ENCODE data around the gene UTS2B. TPM values are rescaled to one million over a fixed set of nuclear protein-coding genes. Genes with fewer than 3 reads are reported as not detected.

The UTS2B gene
- total RNA-seq, 2 donors from 2014 or later: not detected

DNA sequence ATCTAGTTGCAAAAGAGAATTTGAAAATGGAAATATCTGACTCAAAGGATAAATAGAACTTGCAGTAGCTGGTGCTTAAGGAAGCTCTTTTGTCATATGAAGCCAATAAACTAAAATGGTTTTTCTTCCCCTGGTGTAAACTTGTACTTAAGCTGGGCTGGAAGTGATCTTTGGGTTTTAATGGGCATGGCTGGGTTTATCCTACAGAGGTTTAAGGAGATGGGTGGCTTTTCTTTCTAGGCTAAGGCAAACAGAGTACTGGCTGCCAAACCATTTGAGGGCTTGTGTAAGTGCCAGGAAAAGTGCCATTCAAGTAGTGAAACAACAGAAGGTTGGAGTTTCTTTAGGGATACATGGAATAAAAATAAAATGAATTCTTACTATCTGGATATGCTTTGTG is 12.1 kb upstream of the UTS2B start:
- H3K27ac Mint-ChIP-seq: no peak overlapping the region
- no peaks in the 10 kb centered on the region for H3K9me3 Mint-ChIP-seq
- peaks cover 6 to 14% of the 10 kb centered on the region in 2 donors for H3K4me1 Mint-ChIP-seq (ENCODE audit: low read depth in 2 of 2)
- H3K36me3 Mint-ChIP-seq: no peaks in the 10 kb centered on the region
- no peak overlapping the region for H3K4me3 Mint-ChIP-seq
- H3K27me3 Mint-ChIP-seq: no peaks in the 10 kb centered on the region
- ATAC-seq: no peak
- no peak for DNase-seq (ENCODE audit: low spot score)

- no peak for ATAC-seq
- H3K27ac Mint-ChIP-seq: no peak overlapping the region
- no peaks in the 10 kb centered on the region for H3K36me3 Mint-ChIP-seq
- H3K4me3 Mint-ChIP-seq: no peak overlapping the region
- H3K4me1 Mint-ChIP-seq (ENCODE audit: low read depth in 2 of 2): peaks cover 6 to 12% of the 10 kb centered on the region in 2 donors
- H3K27me3 Mint-ChIP-seq: no peaks in the 10 kb centered on the region
- H3K9me3 Mint-ChIP-seq: no peaks in the 10 kb centered on the region
- DNase-seq (ENCODE audit: low spot score): no peak
Observed at GRCh38 chr3:191342006-191342405, 11.7 kb upstream of the UTS2B start.

DNA sequence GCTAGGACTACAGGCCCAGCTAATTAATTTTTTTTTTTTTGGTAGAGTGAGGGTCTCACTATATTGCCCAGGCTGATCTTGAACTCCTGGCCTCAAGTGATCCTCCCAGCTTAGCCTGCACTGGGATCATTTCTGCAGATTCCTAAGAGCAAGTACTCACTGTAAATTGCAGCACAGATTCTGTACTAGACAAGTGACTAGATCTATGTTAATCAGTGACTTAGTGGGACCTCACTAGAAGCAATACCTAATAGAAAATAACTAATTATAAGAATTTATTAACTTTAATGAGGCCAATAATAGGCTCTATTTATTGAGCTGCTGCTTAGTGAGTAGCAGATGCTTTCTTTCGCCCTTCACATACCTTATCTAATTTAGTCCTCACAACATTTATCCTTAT is 10.6 kb upstream of the UTS2B start:
- Mint-ChIP-seq H3K9me3 (no peaks in the 10 kb centered on the region), H3K4me1 (ENCODE audit: low read depth in 2 of 2) (peaks cover 6 to 12% of the 10 kb centered on the region in 2 donors), H3K27me3 (no peaks in the 10 kb centered on the region), H3K27ac (no peak overlapping the region), H3K4me3 (no peak overlapping the region), H3K36me3 (no peaks in the 10 kb centered on the region)
- no peak for DNase-seq (ENCODE audit: low spot score)
- no peak for ATAC-seq

GRCh38 chr3:191340351-191340750 is 10.0 kb upstream of the UTS2B start:
- Mint-ChIP-seq H3K27ac (no peak overlapping the region), H3K9me3 (no peaks in the 10 kb centered on the region), H3K36me3 (no peaks in the 10 kb centered on the region), H3K4me1 (ENCODE audit: low read depth in 2 of 2) (peaks cover 5 to 10% of the 10 kb centered on the region in 2 donors), H3K4me3 (no peak overlapping the region), H3K27me3 (no peaks in the 10 kb centered on the region)
- DNase-seq (ENCODE audit: low spot score) (no peak), ATAC-seq (no peak)

DNA sequence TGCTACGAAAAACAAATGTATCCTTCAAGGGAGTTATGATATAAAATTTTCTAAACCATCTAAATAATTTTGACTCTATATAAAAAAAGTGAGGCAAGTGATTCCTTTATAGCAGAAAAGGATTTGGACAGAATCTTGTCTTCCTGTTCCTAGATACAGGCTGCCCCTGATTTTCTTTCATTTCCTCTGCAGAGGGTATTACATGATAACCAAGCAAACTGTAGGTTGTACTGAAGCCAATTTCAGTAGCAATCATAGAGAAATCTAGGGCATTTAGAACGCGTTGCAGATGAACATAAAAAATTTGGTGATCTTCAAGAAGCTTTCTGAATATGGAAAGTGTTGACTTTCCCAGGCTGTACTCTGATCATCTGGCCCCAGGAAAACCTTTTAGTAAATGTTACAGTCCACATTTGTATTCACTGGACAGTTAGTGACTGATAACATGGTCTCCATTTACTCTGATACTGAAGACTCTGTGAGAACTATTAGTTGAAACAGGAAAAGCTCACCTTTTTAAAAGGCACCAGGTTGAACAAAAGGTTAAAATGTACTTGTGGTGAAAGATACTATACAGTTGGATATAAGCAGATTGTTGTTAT is 9.1 kb upstream of the UTS2B start:
- Mint-ChIP-seq H3K27ac (no peak overlapping the region), H3K9me3 (no peaks in the 10 kb centered on the region), H3K4me1 (ENCODE audit: low read depth in 2 of 2) (peaks cover 5 to 7% of the 10 kb centered on the region in 2 donors), H3K36me3 (no peaks in the 10 kb centered on the region), H3K4me3 (no peak overlapping the region), H3K27me3 (no peaks in the 10 kb centered on the region)
- ATAC-seq: no peak
- no peak for DNase-seq (ENCODE audit: low spot score)

GRCh38 chr3:191338177-191338488 is 7.8 kb upstream of the UTS2B start:
- Mint-ChIP-seq H3K27me3 (no peaks in the 10 kb centered on the region), H3K27ac (no peak overlapping the region), H3K4me3 (no peak overlapping the region), H3K9me3 (no peaks in the 10 kb centered on the region), H3K4me1 (ENCODE audit: low read depth in 2 of 2) (peaks cover 0 to 6% of the 10 kb centered on the region in 2 donors), H3K36me3 (no peaks in the 10 kb centered on the region)
- DNase-seq (ENCODE audit: low spot score) (no peak), ATAC-seq (no peak)

- peaks cover 0 to 9% of the 10 kb centered on the region in 2 donors for H3K4me1 Mint-ChIP-seq (ENCODE audit: low read depth in 2 of 2)
- H3K4me3 Mint-ChIP-seq: no peak overlapping the region
- no peak overlapping the region for H3K27ac Mint-ChIP-seq
- no peaks in the 10 kb centered on the region for H3K9me3 Mint-ChIP-seq
- no peaks in the 10 kb centered on the region for H3K27me3 Mint-ChIP-seq
- no peaks in the 10 kb centered on the region for H3K36me3 Mint-ChIP-seq
- no peak for ATAC-seq
- no peak for DNase-seq (ENCODE audit: low spot score)
Observed at GRCh38 chr3:191336833-191337232, 6.5 kb upstream of the UTS2B start.

- H3K27ac Mint-ChIP-seq: no peak overlapping the region
- no peak overlapping the region for H3K4me3 Mint-ChIP-seq
- no peaks in the 10 kb centered on the region for H3K36me3 Mint-ChIP-seq
- peaks cover 16 to 20% of the 10 kb centered on the region in 2 donors for H3K4me1 Mint-ChIP-seq (ENCODE audit: low read depth in 2 of 2)
- DNase-seq (ENCODE audit: low spot score) (no peak), ATAC-seq (no peak)
- no peaks in the 10 kb centered on the region for H3K27me3 Mint-ChIP-seq
- H3K9me3 Mint-ChIP-seq: no peaks in the 10 kb centered on the region
Observed at GRCh38 chr3:191334346-191334893, 4.1 kb upstream of the UTS2B start.

- Mint-ChIP-seq H3K4me3 (no peak overlapping the region), H3K27ac (no peak overlapping the region), H3K36me3 (no peaks in the 10 kb centered on the region), H3K27me3 (no peaks in the 10 kb centered on the region), H3K9me3 (no peaks in the 10 kb centered on the region), H3K4me1 (ENCODE audit: low read depth in 2 of 2) (peaks cover 23 to 26% of the 10 kb centered on the region in 2 donors)
- ATAC-seq (no peak), DNase-seq (ENCODE audit: low spot score) (no peak)
Observed at GRCh38 chr3:191333298-191333880, 3.1 kb upstream of the UTS2B start.

- H3K27ac Mint-ChIP-seq: no peak overlapping the region
- peak overlapping the region; percentile 69 for H3K4me3 Mint-ChIP-seq
- H3K9me3 Mint-ChIP-seq: no peaks in the 10 kb centered on the region
- no peak for DNase-seq (ENCODE audit: low spot score)
- H3K4me1 Mint-ChIP-seq (ENCODE audit: low read depth in 2 of 2): peaks cover 27 to 29% of the 10 kb centered on the region in 2 donors
- H3K27me3 Mint-ChIP-seq: no peaks in the 10 kb centered on the region
- H3K36me3 Mint-ChIP-seq: no peaks in the 10 kb centered on the region
- no peak for ATAC-seq
Observed at GRCh38 chr3:191331388-191331787, 1.1 kb upstream of the UTS2B start.

DNA sequence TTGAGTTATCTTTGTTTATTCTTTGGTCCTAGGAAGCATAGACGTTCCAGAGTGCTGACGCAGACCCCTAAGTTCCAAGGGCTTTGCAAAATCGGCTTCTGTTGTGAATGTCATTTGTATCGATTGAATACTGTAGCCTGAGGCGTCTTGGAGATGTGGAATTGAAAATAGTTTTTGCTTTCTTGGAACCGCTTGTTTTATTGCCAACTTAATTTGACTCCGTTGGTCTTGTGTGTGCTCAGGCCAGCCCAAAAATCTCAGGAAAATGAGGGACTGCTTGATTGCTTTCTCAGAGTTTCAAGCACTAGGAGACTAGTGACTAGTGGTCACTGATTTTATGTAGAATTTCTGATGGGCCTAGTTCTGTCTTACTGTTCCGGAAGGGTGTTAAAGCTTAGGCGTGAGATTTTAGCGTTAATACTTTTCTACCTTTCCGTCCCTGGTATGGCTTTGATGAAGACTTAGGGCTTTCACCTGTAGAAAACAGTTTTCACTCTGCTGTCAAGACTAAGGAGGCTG is 263 bp upstream of the UTS2B start:
- Mint-ChIP-seq H3K4me3 (peak overlapping the region; percentile 69), H3K4me1 (ENCODE audit: low read depth in 2 of 2) (peaks cover 27 to 29% of the 10 kb centered on the region in 2 donors), H3K27me3 (no peaks in the 10 kb centered on the region), H3K36me3 (no peaks in the 10 kb centered on the region), H3K9me3 (no peaks in the 10 kb centered on the region), H3K27ac (peak overlapping the region; percentile 22 to 68)
- DNase-seq (ENCODE audit: low spot score) (no peak), ATAC-seq (no peak)

DNA sequence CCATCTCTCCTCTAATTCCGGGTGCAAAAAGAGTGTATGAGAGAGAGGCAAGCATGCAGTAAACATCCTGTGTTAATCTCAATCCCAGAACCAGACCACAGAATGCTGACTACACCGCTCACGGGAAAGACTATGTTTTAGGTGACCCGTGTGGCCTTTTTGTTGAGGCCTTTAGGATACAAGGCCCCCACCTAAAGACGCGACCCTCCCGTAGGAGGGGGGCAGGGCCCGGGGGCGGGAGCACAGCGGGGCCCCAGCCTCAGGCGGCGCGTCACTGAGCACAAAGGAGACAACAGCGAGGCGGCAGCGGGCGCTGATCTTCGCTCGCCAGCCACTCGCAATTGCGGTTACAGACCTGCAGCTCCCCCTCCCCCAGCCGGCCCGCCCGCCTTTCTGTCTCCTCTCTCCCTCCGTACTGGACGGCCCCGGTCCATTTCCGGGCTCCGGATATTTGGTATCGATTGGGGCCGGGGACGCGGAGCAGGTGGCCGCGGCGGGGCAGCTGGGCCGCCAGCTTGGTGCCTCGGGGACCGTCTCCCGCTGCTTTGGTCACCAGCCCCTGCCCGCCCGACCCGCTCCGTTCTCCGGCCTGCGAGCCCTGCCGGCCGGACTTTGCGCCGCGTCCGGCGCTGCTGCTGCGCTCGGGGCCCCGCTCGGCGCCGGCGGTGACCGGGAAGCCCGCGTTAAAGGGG is 1.2 kb downstream of the UTS2B start, which contains the start of gene CCDC50:
Gene CCDC50 (plus strand): TSS at position 433 of the 692 bp plus-strand sequence. CDS start 281 bp downstream, outside the sequence.
- peak within 1 kb of the TSS; percentile 28 to 73 for H3K27ac Mint-ChIP-seq
- H3K4me1 Mint-ChIP-seq (ENCODE audit: low read depth in 2 of 2): peaks cover 24 to 27% of the 10 kb centered on the region in 2 donors
- H3K36me3 Mint-ChIP-seq: no peaks in the 10 kb centered on the region

GRCh38 chr3:191328383-191328961 is 1.9 kb downstream of the UTS2B start:
- Mint-ChIP-seq H3K27ac (peak overlapping the region; percentile 28 to 73), H3K27me3 (peaks cover 3% of the 10 kb centered on the region in 2 donors), H3K4me1 (ENCODE audit: low read depth in 2 of 2) (peaks cover 22 to 27% of the 10 kb centered on the region in 2 donors), H3K4me3 (peak overlapping the region; percentile 72), H3K9me3 (no peaks in the 10 kb centered on the region), H3K36me3 (no peaks in the 10 kb centered on the region)
- DNase-seq (ENCODE audit: low spot score) (no peak), ATAC-seq (peak; percentile 74 to 82)

More for the DNA sequence above, 1.2 kb downstream of the UTS2B start, which contains the start of gene CCDC50:
- no peaks in the 10 kb centered on the region for H3K27me3 Mint-ChIP-seq
- DNase-seq (ENCODE audit: low spot score) (peak; percentile 78), ATAC-seq (peak; percentile 84 to 85)
- H3K9me3 Mint-ChIP-seq: no peaks in the 10 kb centered on the region
- H3K4me3 Mint-ChIP-seq: peak within 1 kb of the TSS; percentile 72

Data from natural killer cell treated with Interleukin-12 subunit alpha and Interleukin-12 subunit beta and Interleukin-15 and Interleukin-18, amount 100 ng/mL, for 72 hours (primary cell).